Measurements from ENCODE around the gene TRAFD1. TPM values are rescaled to one million over a fixed set of nuclear protein-coding genes. Genes with fewer than 3 reads are reported as not detected.

TRAFD1 gene
- total RNA-seq, 1 donor from 2014 or later = 40.4 TPM

DNA sequence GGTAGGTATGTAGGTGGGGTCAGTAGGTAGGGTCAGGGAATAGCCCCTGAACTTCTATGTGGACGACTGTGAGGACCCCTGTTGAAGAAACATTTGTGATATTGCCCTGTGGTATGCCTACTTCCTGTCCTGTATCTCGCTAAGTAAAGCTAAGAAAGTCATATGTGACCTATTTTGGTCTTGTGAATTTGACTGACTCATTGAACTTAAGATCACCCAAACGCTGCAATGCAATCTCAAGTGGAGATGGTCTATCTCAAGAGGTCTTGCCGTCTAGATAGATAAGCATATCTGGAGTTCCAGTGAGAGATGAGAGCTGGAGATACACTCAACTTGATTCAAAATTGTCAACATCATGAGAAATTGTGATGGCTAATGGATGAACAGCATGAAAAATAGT is 73.8 kb downstream of the TRAFD1 start:
- H3K36me3 Mint-ChIP-seq = peaks cover 14% of the 10 kb centered on the region
- no peak for DNase-seq (ENCODE audit: extremely low spot score, unreplicated experiment)
- H3K9me3 Mint-ChIP-seq = no peaks in the 10 kb centered on the region
- no peaks in the 10 kb centered on the region for H3K4me1 Mint-ChIP-seq (ENCODE audit: unreplicated experiment)
- TF ChIP-seq, protein P1, sequence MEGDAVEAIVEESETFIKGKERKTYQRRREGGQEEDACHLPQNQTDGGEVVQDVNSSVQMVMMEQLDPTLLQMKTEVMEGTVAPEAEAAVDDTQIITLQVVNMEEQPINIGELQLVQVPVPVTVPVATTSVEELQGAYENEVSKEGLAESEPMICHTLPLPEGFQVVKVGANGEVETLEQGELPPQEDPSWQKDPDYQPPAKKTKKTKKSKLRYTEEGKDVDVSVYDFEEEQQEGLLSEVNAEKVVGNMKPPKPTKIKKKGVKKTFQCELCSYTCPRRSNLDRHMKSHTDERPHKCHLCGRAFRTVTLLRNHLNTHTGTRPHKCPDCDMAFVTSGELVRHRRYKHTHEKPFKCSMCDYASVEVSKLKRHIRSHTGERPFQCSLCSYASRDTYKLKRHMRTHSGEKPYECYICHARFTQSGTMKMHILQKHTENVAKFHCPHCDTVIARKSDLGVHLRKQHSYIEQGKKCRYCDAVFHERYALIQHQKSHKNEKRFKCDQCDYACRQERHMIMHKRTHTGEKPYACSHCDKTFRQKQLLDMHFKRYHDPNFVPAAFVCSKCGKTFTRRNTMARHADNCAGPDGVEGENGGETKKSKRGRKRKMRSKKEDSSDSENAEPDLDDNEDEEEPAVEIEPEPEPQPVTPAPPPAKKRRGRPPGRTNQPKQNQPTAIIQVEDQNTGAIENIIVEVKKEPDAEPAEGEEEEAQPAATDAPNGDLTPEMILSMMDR (conservative IDR thresholded peaks at IDR 0.05) = no peak
- no peaks in the 10 kb centered on the region for H3K27me3 Mint-ChIP-seq
- H3K4me3 Mint-ChIP-seq = no peak overlapping the region
- H3K27ac Mint-ChIP-seq = no peak overlapping the region

Small RNA genes lying within 50 kb of the gene (microRNA-seq; reads per million reads assigned to microRNA genes)
- gene MIR6861 = not detected

Other genes starting within 250 kb of the TRAFD1 start
- 13.9 and 18.0 TPM in 2 replicates for gene TMEM116, start 112.4 kb upstream of the TRAFD1 start, total RNA-seq (ENCODE audit: low replicate concordance)
- 141 and 177 TPM in 2 replicates for gene ERP29, start 112.1 kb upstream of the TRAFD1 start, total RNA-seq (ENCODE audit: low replicate concordance)
- gene NAA25, start 16.8 kb upstream of the TRAFD1 start, total RNA-seq (ENCODE audit: low replicate concordance) = 25.7 and 35.9 TPM in 2 replicates

Measured in type B pancreatic cell (in vitro differentiated cells).